Lung (tissue), 12 donors: ENCODE data around the gene RASAL1. TPM values are rescaled to one million over a fixed set of nuclear protein-coding genes. Genes with fewer than 3 reads are reported as not detected.
"Not testable (repeated sequence)": the region's sequence is repeated elsewhere in the genome, so short reads cannot be mapped to it uniquely, and the experiment has no call there.

Source experiments
- ATAC-seq: fragments of 200-7000 bp; cut with Tn5 transposase; one replicate; pipeline ENCODE4 v1.9.1; 2020; ENCODE audit warnings: moderate number of reproducible peaks; ENCODE audit not compliant: insufficient read depth, low FRiP score
- DNase-seq, 3 donors: peaks; one replicate each; pipeline ENCODE4 v3.0.0-alpha.2; 2013 to 2017
- H3K27ac ChIP-seq, 2 donors: one replicate each; pipeline ENCODE4 v1.5.1; 2013; ENCODE audit warnings: mild to moderate bottlenecking in 2 of 2, moderate library complexity in 2 of 2, control low read depth in 1 of 2, inconsistent platforms in 1 of 2, low read depth in 1 of 2, low read length in 1 of 2
- H3K27me3 ChIP-seq, 3 donors: one replicate each; pipeline ENCODE4 v1.5.1; 2013; ENCODE audit warnings: low read length in 2 of 3; ENCODE audit not compliant: control insufficient read depth in 3 of 3, insufficient read depth in 3 of 3
- H3K36me3 ChIP-seq, 4 donors: one replicate each; pipeline ENCODE4 v1.5.1; 2013; ENCODE audit warnings: low read length in 4 of 4, mild to moderate bottlenecking in 1 of 4, moderate library complexity in 1 of 4; ENCODE audit not compliant: control insufficient read depth in 4 of 4, insufficient read depth in 4 of 4
- H3K4me1 ChIP-seq, 5 donors: one replicate each; pipeline ENCODE4 v1.5.1; 2013; ENCODE audit warnings: low read length in 5 of 5, mild to moderate bottlenecking in 2 of 5, moderate library complexity in 1 of 5; ENCODE audit not compliant: control insufficient read depth in 5 of 5, insufficient read depth in 5 of 5
- H3K4me3 ChIP-seq: one replicate; pipeline ENCODE4 v1.5.1; 2013; ENCODE audit warnings: mild to moderate bottlenecking, control low read depth, moderate library complexity
- H3K9ac ChIP-seq, 2 donors: one replicate each; pipeline ENCODE4 v1.5.1; 2013; ENCODE audit warnings: low read length in 2 of 2, control low read depth in 1 of 2; ENCODE audit not compliant: insufficient read depth in 1 of 2
- H3K9me3 ChIP-seq, 4 donors: one replicate each; pipeline ENCODE4 v1.5.1; 2013; ENCODE audit warnings: low read length in 3 of 4, mild to moderate bottlenecking in 1 of 4, moderate library complexity in 1 of 4; ENCODE audit not compliant: control insufficient read depth in 4 of 4, insufficient read depth in 3 of 4
- CTCF ChIP-seq: IDR thresholded peaks from 2 replicates; pipeline ENCODE4 v1.5.1; 2012; ENCODE audit warnings: mild to moderate bottlenecking; ENCODE audit errors: control extremely low read depth, extremely low read depth
- WGBS, 2 donors: extraction: QIAGEN DNeasy Blood & Tissue Kit; methylation state at CpG; one replicate each; pipeline ENCODE4 v1.1.7; 2013; 5-methylcytosine and 5-hydroxymethylcytosine counted together
- polyA plus RNA-seq, 2 donors: library from polyadenylated mRNA; stranded (reverse); fragments of 200-250 nt; gene quantifications; one replicate each; pipeline ENCODE4 v1.2.1, GENCODE V29; 2013
- total RNA-seq, 2 donors: library from RNA; depleted of rRNA in 1 of 2; stranded (reverse); fragments of >200 nt in 1 of 2; gene quantifications; one replicate each; pipeline ENCODE4 v1.2.1, GENCODE V29; 2014 to 2021
- donor health status: control.
- donor health status: control.
- donor health status: Bipolar disorder and iron deficiency.
- donor health status: healthy.
- donor health status: DM: yes; HTN: yes; CAD: no.

Gene RASAL1
- total and polyA plus RNA-seq, 4 donors = 0.09 to 1.8 (median 0.62) TPM

DNA sequence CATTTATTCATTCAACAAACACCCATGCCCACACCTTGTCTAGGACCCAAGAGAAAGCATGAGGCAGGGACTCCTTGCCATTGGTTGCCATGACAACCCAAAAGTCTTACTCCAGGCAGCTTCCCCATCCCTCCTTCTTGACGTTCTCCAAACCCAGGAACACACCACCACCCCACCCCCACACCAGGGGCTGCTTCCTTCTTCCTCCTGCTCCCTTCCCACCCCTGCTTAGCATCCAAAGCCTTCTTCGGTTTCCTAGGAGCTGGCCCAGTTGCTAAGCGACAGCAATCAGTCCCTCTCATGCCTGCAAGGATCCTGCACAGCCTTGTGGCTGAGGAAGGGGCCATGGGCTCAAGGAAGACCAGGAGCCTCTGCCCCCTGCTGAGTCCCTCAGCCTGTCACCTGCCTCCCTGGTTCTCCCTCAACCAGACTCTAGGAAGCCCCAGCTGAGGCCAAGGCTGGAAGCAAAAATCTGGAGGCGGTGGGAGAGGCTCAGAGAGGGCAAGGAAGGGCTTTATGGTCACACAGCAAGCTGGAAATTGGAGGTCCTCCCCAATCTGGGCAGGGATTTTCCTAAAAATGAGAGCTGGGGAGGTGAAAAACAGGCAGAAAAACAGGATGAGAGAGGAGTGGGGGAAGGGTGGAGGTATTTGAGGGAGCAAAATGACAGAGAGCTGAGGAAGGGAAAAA lies 15.4 kb downstream of the RASAL1 start:
- Histone ChIP-seq H3K36me3 (no peaks in the 10 kb centered on the region), H3K9me3 (peaks cover 0 to 12% (median 2%) of the 10 kb centered on the region in 4 donors), H3K27ac (no peak overlapping the region), H3K4me3 (no peak overlapping the region), H3K27me3 (no peaks in the 10 kb centered on the region), H3K9ac (no peak overlapping the region), H3K4me1 (no peaks in the 10 kb centered on the region)
- WGBS, 2 donors = 31 to 41% methylated on average over 4 of the region's 4 CpGs
- no peak for DNase-seq
- ATAC-seq = no peak
- TF ChIP-seq CTCF = no peak

DNA sequence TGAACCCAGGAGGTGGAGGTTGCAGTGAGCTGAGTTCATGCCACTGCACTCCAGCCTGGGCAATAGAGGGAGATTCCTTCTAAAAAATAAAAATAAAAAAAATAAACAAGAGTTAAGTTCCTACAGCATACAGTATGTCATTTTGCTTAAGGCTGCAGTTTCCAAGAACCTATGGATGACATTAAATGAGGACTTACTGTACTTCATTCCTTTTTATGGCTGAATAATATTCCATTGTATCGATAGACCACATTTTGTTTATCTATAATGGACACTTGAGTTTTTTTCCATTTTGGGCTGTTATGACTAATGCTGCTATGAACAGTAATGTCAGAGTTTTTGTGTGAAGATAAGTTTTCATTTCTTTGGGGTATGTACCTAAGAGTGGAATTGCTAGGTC lies 17.4 kb downstream of the RASAL1 start:
- H3K4me3 ChIP-seq = no peak overlapping the region
- H3K27me3 ChIP-seq = peaks cover 0 to 2% (median 0%) of the 10 kb centered on the region in 3 donors
- ATAC-seq (no peak), DNase-seq (no peak)
- 96 to 97% methylated on average over 1 of the region's 1 CpG for WGBS, 2 donors
- no peak overlapping the region for H3K27ac ChIP-seq
- no peaks in the 10 kb centered on the region for H3K36me3 ChIP-seq
- H3K9me3 ChIP-seq = peaks cover 0 to 5% (median under 1%) of the 10 kb centered on the region in 4 donors
- TF ChIP-seq CTCF = no peak
- H3K9ac ChIP-seq = no peak overlapping the region
- no peaks in the 10 kb centered on the region for H3K4me1 ChIP-seq

GRCh38 chr12:113117684-113118083 lies 17.9 kb downstream of the RASAL1 start:
- not testable (repeated sequence) for ATAC-seq, H3K4me3 ChIP-seq
- WGBS, 2 donors = 80 to 85% methylated on average over 8 of the region's 8 CpGs

GRCh38 chr12:113116875-113117274 lies 18.7 kb downstream of the RASAL1 start:
- no peak for TF ChIP-seq CTCF
- Histone ChIP-seq H3K4me1 (no peaks in the 10 kb centered on the region), H3K4me3 (no peak overlapping the region), H3K9me3 (peaks cover 0 to 2% (median 0%) of the 10 kb centered on the region in 4 donors), H3K9ac (no peak overlapping the region), H3K27me3 (peaks cover 0 to 2% (median 0%) of the 10 kb centered on the region in 3 donors), H3K27ac (no peak overlapping the region), H3K36me3 (no peaks in the 10 kb centered on the region)
- DNase-seq = no peak
- WGBS, 2 donors = 49 to 79% methylated on average over 6 of the region's 6 CpGs
- no peak for ATAC-seq

More at GRCh38 chr12:113117684-113118083, 17.9 kb downstream of the RASAL1 start:
- not testable (repeated sequence) for H3K27me3 ChIP-seq, H3K9ac ChIP-seq, H3K9me3 ChIP-seq, H3K36me3 ChIP-seq, H3K27ac ChIP-seq, DNase-seq, H3K4me1 ChIP-seq
